ENCODE data around the gene HS6ST2. TPM values are rescaled to one million over a fixed set of nuclear protein-coding genes. Genes with fewer than 3 reads are reported as not detected.

HS6ST2 gene
- total and polyA plus RNA-seq, 9 of the 15 experiments (the other 6 are each of a cell fraction or from before 2014, with no cell fraction given): not detected

- Histone ChIP-seq H2AFZ (ENCODE audit: low read depth, low read length) (no peak overlapping the region), H3K9ac (ENCODE audit: insufficient read depth in 1 of 2, low read depth in 2 of 2, low read length in 2 of 2) (no peak overlapping the region), H3K4me2 (ENCODE audit: insufficient read depth, low read length) (no peak overlapping the region), H3K9me3 (replicated peaks; ENCODE audit: control insufficient read depth, insufficient read depth, low read depth, low read length) (no peaks in the 10 kb centered on the region), H3K4me3 (no peak overlapping the region), H3K27me3 (ENCODE audit: control insufficient read depth in 2 of 2, insufficient read depth in 2 of 2, low read length in 2 of 2) (no peaks in the 10 kb centered on the region), H3K79me2 (ENCODE audit: control insufficient read depth, insufficient read depth, low read length) (no peaks in the 10 kb centered on the region), H3K27ac (ENCODE audit: extremely low read depth, low read depth, low read length) (no peak overlapping the region), H3K4me1 (replicated peaks in 1 of 2; ENCODE audit: control insufficient read depth in 2 of 2, insufficient read depth in 2 of 2, low read length in 2 of 2) (no peaks in the 10 kb centered on the region), H4K20me1 (replicated peaks; ENCODE audit: control insufficient read depth, insufficient read depth, low read length) (no peaks in the 10 kb centered on the region), H3K9me1 (ENCODE audit: control insufficient read depth, insufficient read depth, low read length) (no peaks in the 10 kb centered on the region), H3K36me3 (ENCODE audit: control insufficient read depth, insufficient read depth, low read length) (no peaks in the 10 kb centered on the region)
- 0% methylated on average over 3 of the region's 4 CpGs for WGBS (ENCODE audit: insufficient coverage, low coverage, missing lambda C conversion rate)
- no peak for ATAC-seq
- no peak for TF ChIP-seq BCL6 (CRISPR knock-in tag; IDR thresholded peaks at IDR 0.05)
- no peak for TF ChIP-seq MYNN (IDR thresholded peaks at IDR 0.05)
- TF ChIP-seq MYNN (CRISPR knock-in tag; IDR thresholded peaks at IDR 0.05): no peak
- TF ChIP-seq KHSRP (IDR thresholded peaks at IDR 0.05): no peak
- no peak for TF ChIP-seq HNRNPLL (IDR thresholded peaks at IDR 0.05; ENCODE audit: low read depth, low read length, poor library complexity, severe bottlenecking)
- TF ChIP-seq LEF1 (IDR thresholded peaks at IDR 0.05): no peak
- TF ChIP-seq RHOXF2B (CRISPR knock-in tag; conservative IDR thresholded peaks at IDR 0.05): no peak
- no peak for TF ChIP-seq SIX5 (IDR thresholded peaks at IDR 0.05; ENCODE audit: borderline replicate concordance in 1 of 2, insufficient read depth in 1 of 2, low read depth in 1 of 2, low read length in 2 of 2)
- ChIA-PET CTCF (ENCODE audit: low intra/inter-chr PET ratio) (no interaction called here), POLR2A (no interaction called here)
- DNase-seq (ENCODE audit: extremely low read depth in 1 of 4, low spot score in 3 of 4): no peak
- intact Hi-C loops (cut with micrococcal nuclease): no loop called here
- no peak for FAIRE-seq
- BruUV-seq (replicated peaks): no TSS peak
- in situ Hi-C loops (cut with MboI): no loop called here
Measured at GRCh38 chrX:132685276-132685675, 273.2 kb downstream of the HS6ST2 start.

DNA sequence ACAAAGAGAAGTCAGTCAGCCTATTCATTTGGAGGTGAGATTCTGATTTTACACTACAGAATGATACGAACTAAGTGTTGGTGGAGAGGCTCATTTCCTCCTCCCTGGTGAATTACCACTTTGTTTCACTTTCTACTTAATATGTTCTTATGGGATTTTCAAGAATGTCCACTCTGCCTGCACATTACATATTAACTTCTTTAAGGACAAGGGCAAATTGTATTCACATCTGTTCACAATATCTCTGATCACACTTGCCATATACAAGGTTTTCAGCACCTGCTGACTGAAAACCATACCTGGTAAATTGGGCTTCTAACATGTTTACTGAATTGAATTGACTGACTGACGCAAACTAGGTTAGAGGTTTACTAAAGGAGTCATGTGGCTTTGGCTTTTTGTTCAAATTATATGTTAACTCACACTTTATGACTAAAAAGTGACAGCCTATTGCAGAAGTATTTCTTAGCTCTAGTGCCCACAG, 281.2 kb downstream of the HS6ST2 start:
- no peaks in the 10 kb centered on the region for H3K9me1 ChIP-seq (ENCODE audit: control insufficient read depth, insufficient read depth, low read length)
- 0% methylated on average over 2 of the region's 2 CpGs for WGBS (ENCODE audit: insufficient coverage, low coverage, missing lambda C conversion rate)
- no peak overlapping the region for H2AFZ ChIP-seq (ENCODE audit: low read depth, low read length)
- H3K36me3 ChIP-seq (ENCODE audit: control insufficient read depth, insufficient read depth, low read length): no peaks in the 10 kb centered on the region
- H3K27ac ChIP-seq (ENCODE audit: extremely low read depth, low read depth, low read length): no peak overlapping the region
- no peaks in the 10 kb centered on the region for H4K20me1 ChIP-seq (replicated peaks; ENCODE audit: control insufficient read depth, insufficient read depth, low read length)
- ChIA-PET POLR2A (no interaction called here), CTCF (ENCODE audit: low intra/inter-chr PET ratio) (no interaction called here)
- H3K9me3 ChIP-seq (replicated peaks; ENCODE audit: control insufficient read depth, insufficient read depth, low read depth, low read length): no peaks in the 10 kb centered on the region
- no peak for FAIRE-seq
- intact Hi-C loops (cut with micrococcal nuclease) (no loop called here), in situ Hi-C loops (cut with MboI) (no loop called here)
- no peak overlapping the region for H3K9ac ChIP-seq (ENCODE audit: insufficient read depth in 1 of 2, low read depth in 2 of 2, low read length in 2 of 2)
- no peaks in the 10 kb centered on the region for H3K79me2 ChIP-seq (ENCODE audit: control insufficient read depth, insufficient read depth, low read length)
- H3K4me3 ChIP-seq: no peak overlapping the region
- no peak for DNase-seq (ENCODE audit: extremely low read depth in 1 of 4, low spot score in 3 of 4)
- BruUV-seq (replicated peaks): no TSS peak
- no peak for ATAC-seq
- H3K4me2 ChIP-seq (ENCODE audit: insufficient read depth, low read length): no peak overlapping the region
- H3K4me1 ChIP-seq (replicated peaks in 1 of 2; ENCODE audit: control insufficient read depth in 2 of 2, insufficient read depth in 2 of 2, low read length in 2 of 2): no peaks in the 10 kb centered on the region
- no peaks in the 10 kb centered on the region for H3K27me3 ChIP-seq (ENCODE audit: control insufficient read depth in 2 of 2, insufficient read depth in 2 of 2, low read length in 2 of 2)
- TF ChIP-seq ZNF668 (CRISPR knock-in tag; IDR thresholded peaks at IDR 0.05) (no peak), MIER1 (IDR thresholded peaks at IDR 0.05; ENCODE audit: low read depth) (no peak), MLX (CRISPR knock-in tag; conservative IDR thresholded peaks at IDR 0.05) (no peak), FOXK2 (conservative IDR thresholded peaks at IDR 0.05 in 1 of 2, IDR thresholded peaks at IDR 0.05 in 1 of 2; ENCODE audit: low read depth in 2 of 2) (no peak), ZNF696 (CRISPR knock-in tag; conservative IDR thresholded peaks at IDR 0.05) (no peak), CC2D1A (IDR thresholded peaks at IDR 0.05) (no peak), SIN3B (IDR thresholded peaks at IDR 0.05; ENCODE audit: low read depth) (no peak)
- TF ChIP-seq, protein P1, sequence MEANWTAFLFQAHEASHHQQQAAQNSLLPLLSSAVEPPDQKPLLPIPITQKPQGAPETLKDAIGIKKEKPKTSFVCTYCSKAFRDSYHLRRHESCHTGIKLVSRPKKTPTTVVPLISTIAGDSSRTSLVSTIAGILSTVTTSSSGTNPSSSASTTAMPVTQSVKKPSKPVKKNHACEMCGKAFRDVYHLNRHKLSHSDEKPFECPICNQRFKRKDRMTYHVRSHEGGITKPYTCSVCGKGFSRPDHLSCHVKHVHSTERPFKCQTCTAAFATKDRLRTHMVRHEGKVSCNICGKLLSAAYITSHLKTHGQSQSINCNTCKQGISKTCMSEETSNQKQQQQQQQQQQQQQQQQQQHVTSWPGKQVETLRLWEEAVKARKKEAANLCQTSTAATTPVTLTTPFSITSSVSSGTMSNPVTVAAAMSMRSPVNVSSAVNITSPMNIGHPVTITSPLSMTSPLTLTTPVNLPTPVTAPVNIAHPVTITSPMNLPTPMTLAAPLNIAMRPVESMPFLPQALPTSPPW (CRISPR knock-in tag; IDR thresholded peaks at IDR 0.05): no peak

Data from K562 (cell line).